IMR-90 (cell line): ENCODE data around the gene CDC25B.

Experiments
- FOS ChIP-seq: fragments of 150-350 bp; IDR thresholded peaks from 2 replicates; pipeline ENCODE4 v1.6.1; 2016; ENCODE audit warnings: low read depth, low read length
- MAZ ChIP-seq: IDR thresholded peaks from 2 replicates; pipeline ENCODE4 v1.6.1; 2012; ENCODE audit warnings: low read depth, mild to moderate bottlenecking, low read length, improper control_type of control experiment, moderate library complexity, borderline replicate concordance
- POLR2A ChIP-seq: IDR thresholded peaks from 2 replicates; pipeline ENCODE4 v1.6.1; 2012; ENCODE audit warnings: mild to moderate bottlenecking, low read depth, low read length
- TF ChIP-seq, protein P1 (sequence below): conservative IDR thresholded peaks from 2 replicates; pipeline ENCODE4 v1.5.1; 2012; ENCODE audit warnings: mild to moderate bottlenecking, low read depth, low read length, improper control_type of control experiment

DNA sequence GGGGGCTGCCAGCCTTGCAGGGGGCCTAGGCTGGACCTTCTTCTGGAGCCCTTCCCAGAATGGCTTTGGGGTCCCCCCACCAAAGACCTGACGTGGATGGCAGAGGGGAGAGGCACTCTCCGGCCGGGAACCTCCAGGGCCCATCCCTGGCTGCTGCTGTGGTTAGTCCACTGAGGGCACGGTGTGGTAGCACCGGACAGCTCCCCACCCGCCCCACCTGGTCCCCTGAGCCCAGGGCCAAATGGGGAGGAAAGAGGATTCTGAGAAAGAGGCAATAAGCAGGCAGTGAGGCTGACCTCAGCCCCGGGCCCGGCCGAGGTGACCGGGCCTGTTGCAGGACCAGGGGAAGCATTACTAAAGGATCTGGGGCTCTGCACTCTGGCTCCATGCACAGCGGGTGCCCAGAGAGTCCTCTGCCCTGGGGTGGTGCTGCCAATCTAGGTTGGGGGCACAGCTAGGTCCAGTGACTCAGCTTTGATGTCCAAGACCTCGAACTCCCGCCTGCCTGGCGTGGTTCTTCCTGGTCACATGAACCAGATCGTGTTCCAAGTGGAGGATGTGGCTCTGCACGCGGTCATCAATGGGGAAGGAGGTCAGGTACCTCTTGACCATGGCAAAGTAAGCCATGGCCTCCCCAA lies 11.8 kb upstream of the CDC25B start:
- no peak for TF ChIP-seq FOS
- no peak for TF ChIP-seq MAZ
- TF ChIP-seq, protein P1, sequence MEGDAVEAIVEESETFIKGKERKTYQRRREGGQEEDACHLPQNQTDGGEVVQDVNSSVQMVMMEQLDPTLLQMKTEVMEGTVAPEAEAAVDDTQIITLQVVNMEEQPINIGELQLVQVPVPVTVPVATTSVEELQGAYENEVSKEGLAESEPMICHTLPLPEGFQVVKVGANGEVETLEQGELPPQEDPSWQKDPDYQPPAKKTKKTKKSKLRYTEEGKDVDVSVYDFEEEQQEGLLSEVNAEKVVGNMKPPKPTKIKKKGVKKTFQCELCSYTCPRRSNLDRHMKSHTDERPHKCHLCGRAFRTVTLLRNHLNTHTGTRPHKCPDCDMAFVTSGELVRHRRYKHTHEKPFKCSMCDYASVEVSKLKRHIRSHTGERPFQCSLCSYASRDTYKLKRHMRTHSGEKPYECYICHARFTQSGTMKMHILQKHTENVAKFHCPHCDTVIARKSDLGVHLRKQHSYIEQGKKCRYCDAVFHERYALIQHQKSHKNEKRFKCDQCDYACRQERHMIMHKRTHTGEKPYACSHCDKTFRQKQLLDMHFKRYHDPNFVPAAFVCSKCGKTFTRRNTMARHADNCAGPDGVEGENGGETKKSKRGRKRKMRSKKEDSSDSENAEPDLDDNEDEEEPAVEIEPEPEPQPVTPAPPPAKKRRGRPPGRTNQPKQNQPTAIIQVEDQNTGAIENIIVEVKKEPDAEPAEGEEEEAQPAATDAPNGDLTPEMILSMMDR, result no peak
- no peak for TF ChIP-seq POLR2A
